OCI-LY1 (cell line): ENCODE data around the gene ITLN1.

Experiments
- H2AFZ ChIP-seq: fragments of 200-600 bp; sonication (generic), shearing (Covaris generic); 2 replicates; pipeline ENCODE4 v1.6.0; 2014; ENCODE audit warnings: antibody characterized with exemption, mild to moderate bottlenecking, low read length
- H3F3A ChIP-seq: fragments of 200-600 bp; sonication (generic), shearing (Covaris generic); 2 replicates; pipeline ENCODE4 v1.6.0; 2014; ENCODE audit warnings: mild to moderate bottlenecking, antibody characterized with exemption, low read length, moderate library complexity; ENCODE audit not compliant: insufficient read depth
- H3K27ac ChIP-seq: fragments of 200-600 bp; sonication (generic); 2 replicates; pipeline ENCODE4 v1.5.1; 2014; ENCODE audit warnings: low read length, mixed run types, mild to moderate bottlenecking, low read depth; ENCODE audit not compliant: poor library complexity, severe bottlenecking
- H3K27me3 ChIP-seq: fragments of 200-600 bp; sonication (generic); 2 replicates; pipeline ENCODE4 v1.6.0; 2014; ENCODE audit warnings: antibody characterized with exemption, mild to moderate bottlenecking, low read length, moderate library complexity; ENCODE audit not compliant: insufficient read depth
- H3K36me3 ChIP-seq: fragments of 200-600 bp; sonication (generic); 2 replicates; pipeline ENCODE4 v1.6.1; 2014; ENCODE audit warnings: mild to moderate bottlenecking, antibody characterized with exemption, low read length, moderate library complexity, mixed read lengths; ENCODE audit not compliant: insufficient read depth
- H3K4me1 ChIP-seq: fragments of 200-600 bp; sonication (generic); 2 replicates; pipeline ENCODE4 v1.5.1; 2014; ENCODE audit warnings: mild to moderate bottlenecking, low read length, moderate library complexity; ENCODE audit not compliant: insufficient read depth, severe bottlenecking
- H3K4me2 ChIP-seq: fragments of 200-600 bp; sonication (generic), shearing (Covaris generic); 2 replicates; pipeline ENCODE4 v1.6.1; 2014; ENCODE audit warnings: low read length
- H3K4me3 ChIP-seq: fragments of 200-600 bp; sonication (generic); 2 replicates; pipeline ENCODE4 v1.5.1; 2014; ENCODE audit warnings: low read length, low read depth, mild to moderate bottlenecking, mixed read lengths; ENCODE audit not compliant: poor library complexity, severe bottlenecking
- H3K79me2 ChIP-seq: fragments of 200-600 bp; shearing (Covaris generic); 2 replicates; pipeline ENCODE4 v1.6.1; 2016; ENCODE audit warnings: mixed run types, low read length, mixed read lengths; ENCODE audit not compliant: insufficient read depth
- H3K9ac ChIP-seq: fragments of 200-600 bp; sonication (generic), shearing (Covaris generic); 2 replicates; pipeline ENCODE4 v1.6.1; 2014; ENCODE audit warnings: mild to moderate bottlenecking, low read length, mixed read lengths
- H3K9me2 ChIP-seq: fragments of 200-600 bp; sonication (generic), shearing (Covaris generic); 2 replicates; pipeline ENCODE4 v1.6.1; 2014; ENCODE audit warnings: low read depth, mild to moderate bottlenecking, low read length, mixed read lengths
- H3K9me3 ChIP-seq: fragments of 200-600 bp; shearing (Covaris generic); 2 replicates; pipeline ENCODE4 v1.6.1; 2014; ENCODE audit warnings: low read length, mixed read lengths
- H4K20me1 ChIP-seq: fragments of 200-600 bp; sonication (generic), shearing (Covaris generic); 2 replicates; pipeline ENCODE4 v1.6.0; 2016; ENCODE audit warnings: mild to moderate bottlenecking, low read length; ENCODE audit not compliant: insufficient read depth
- EZH2 ChIP-seq: fragments of 200-600 bp; sonication (generic), shearing (Covaris generic); IDR thresholded peaks from 2 replicates; pipeline ENCODE4 v1.8.0; 2017; ENCODE audit warnings: borderline replicate concordance, mixed run types, mild to moderate bottlenecking, antibody characterized with exemption, low read length, moderate library complexity, mixed read lengths
- TF ChIP-seq, protein P1 (sequence below): fragments of 200-600 bp; sonication (generic), shearing (Covaris generic); IDR thresholded peaks from 2 replicates; pipeline ENCODE4 v1.5.1; 2017; ENCODE audit warnings: mild to moderate bottlenecking, antibody characterized with exemption, low read length, moderate library complexity, mixed read lengths

The ITLN1 gene

DNA sequence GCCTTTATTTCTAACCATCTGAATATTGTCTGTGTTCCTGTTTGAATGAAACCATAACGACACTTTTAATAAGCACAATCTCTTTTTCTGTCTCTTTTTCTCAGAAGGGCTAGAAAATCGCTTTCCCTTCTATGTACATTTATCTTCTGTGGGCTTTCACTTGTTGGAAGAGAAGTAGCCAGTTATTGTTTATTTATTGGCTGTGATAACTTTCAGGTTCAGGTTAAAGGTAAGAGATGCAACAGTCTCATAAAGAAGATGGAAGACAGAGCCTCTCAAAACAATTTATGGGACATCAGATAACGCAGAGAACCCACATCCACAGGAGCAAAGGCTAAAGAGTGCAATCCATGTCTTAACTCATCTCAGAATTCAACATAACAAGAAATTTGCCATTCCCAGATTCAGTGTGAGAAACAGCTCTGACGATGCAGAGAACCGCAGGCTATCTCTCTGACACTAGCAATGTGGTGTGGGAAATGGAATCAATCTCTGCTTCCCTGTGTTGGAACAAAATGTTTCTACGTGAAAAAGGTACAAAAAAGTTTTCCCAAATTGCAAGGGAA is 18.2 kb downstream of the ITLN1 start:
- Histone ChIP-seq H3K9me2 (no peaks in the 10 kb centered on the region), H3K4me1 (no peaks in the 10 kb centered on the region), H3K4me2 (no peak overlapping the region), H3K9ac (no peak overlapping the region), H3K27ac (no peak overlapping the region), H3K36me3 (no peaks in the 10 kb centered on the region), H2AFZ (no peak overlapping the region), H3F3A (no peaks in the 10 kb centered on the region), H3K27me3 (peaks cover 5% of the 10 kb centered on the region; the same call in 1 of the 2 replicates), H4K20me1 (no peaks in the 10 kb centered on the region), H3K9me3 (no peaks in the 10 kb centered on the region), H3K4me3 (no peak overlapping the region), H3K79me2 (no peaks in the 10 kb centered on the region)
- no peak for TF ChIP-seq EZH2
- TF ChIP-seq, protein P1, sequence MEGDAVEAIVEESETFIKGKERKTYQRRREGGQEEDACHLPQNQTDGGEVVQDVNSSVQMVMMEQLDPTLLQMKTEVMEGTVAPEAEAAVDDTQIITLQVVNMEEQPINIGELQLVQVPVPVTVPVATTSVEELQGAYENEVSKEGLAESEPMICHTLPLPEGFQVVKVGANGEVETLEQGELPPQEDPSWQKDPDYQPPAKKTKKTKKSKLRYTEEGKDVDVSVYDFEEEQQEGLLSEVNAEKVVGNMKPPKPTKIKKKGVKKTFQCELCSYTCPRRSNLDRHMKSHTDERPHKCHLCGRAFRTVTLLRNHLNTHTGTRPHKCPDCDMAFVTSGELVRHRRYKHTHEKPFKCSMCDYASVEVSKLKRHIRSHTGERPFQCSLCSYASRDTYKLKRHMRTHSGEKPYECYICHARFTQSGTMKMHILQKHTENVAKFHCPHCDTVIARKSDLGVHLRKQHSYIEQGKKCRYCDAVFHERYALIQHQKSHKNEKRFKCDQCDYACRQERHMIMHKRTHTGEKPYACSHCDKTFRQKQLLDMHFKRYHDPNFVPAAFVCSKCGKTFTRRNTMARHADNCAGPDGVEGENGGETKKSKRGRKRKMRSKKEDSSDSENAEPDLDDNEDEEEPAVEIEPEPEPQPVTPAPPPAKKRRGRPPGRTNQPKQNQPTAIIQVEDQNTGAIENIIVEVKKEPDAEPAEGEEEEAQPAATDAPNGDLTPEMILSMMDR: no peak

DNA sequence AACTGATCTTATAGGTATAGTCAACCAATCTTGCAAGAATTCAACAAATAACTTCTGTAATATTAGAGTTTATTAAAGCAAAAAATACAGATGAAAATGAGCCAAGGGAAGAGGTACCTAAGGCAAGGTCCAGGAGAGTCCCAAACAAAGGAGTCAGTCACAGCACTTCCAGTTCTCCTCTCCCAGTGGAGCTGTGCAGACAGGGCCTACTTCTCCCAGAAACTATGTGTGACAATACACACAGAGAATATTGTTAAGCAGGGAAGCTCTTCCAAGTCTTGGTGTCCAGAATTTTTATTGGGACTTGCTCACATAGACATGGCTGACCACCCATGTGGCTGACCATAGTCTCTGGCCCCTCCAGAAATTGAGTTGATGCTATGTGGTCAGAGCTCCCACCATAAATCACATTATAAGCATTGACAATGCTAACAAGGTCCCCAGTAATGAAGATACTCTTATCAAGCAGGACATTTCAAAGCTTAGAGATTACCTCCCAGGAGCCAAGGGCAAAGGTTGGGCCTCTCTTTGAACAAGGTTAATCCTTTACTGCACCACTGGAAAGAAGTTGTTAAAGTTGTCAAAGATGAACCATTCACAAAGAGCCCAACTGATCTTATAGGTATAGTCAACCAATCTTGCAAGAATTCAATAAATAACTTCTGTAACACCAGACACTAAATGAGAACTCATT is 18.8 kb downstream of the ITLN1 start:
- no peaks in the 10 kb centered on the region for H3K79me2 ChIP-seq
- H3K36me3 ChIP-seq: no peaks in the 10 kb centered on the region
- H3K9me2 ChIP-seq: no peaks in the 10 kb centered on the region
- no peak overlapping the region for H2AFZ ChIP-seq
- TF ChIP-seq EZH2: no peak
- TF ChIP-seq, protein P1: no peak
- no peak overlapping the region for H3K9ac ChIP-seq
- H3K4me3 ChIP-seq: no peak overlapping the region
- no peaks in the 10 kb centered on the region for H4K20me1 ChIP-seq
- H3K27me3 ChIP-seq: peaks cover 5% of the 10 kb centered on the region; the same call in 1 of the 2 replicates
- no peaks in the 10 kb centered on the region for H3K4me1 ChIP-seq
- no peak overlapping the region for H3K27ac ChIP-seq
- H3F3A ChIP-seq: no peaks in the 10 kb centered on the region
- no peak overlapping the region for H3K4me2 ChIP-seq
- no peaks in the 10 kb centered on the region for H3K9me3 ChIP-seq

DNA sequence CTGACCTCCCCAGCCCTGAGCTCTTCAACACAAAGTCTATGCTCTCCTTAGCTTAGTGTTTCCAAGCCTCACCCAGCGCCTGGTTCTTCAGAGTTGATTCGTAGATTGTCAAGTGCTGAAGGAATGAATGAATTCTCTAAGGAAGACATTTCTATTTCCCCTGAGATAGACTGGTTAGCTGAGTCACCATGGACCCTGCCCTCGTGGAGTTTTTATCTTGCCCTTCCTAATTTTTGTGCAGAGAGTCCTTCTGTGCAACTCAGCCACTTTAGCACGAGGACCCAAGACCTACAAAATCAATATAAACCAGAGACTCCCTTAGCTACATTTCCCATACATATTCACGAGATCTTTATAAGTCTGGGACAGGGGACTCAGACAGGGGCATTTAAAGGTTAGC is 19.6 kb downstream of the ITLN1 start:
- Histone ChIP-seq H3K27me3 (peaks cover 5% of the 10 kb centered on the region; the same call in 1 of the 2 replicates), H3K36me3 (no peaks in the 10 kb centered on the region), H2AFZ (no peak overlapping the region), H3F3A (no peaks in the 10 kb centered on the region), H3K9me2 (no peaks in the 10 kb centered on the region), H3K9ac (no peak overlapping the region), H3K4me3 (no peak overlapping the region), H3K79me2 (no peaks in the 10 kb centered on the region), H3K4me1 (no peaks in the 10 kb centered on the region), H4K20me1 (no peaks in the 10 kb centered on the region), H3K4me2 (no peak overlapping the region), H3K9me3 (no peaks in the 10 kb centered on the region), H3K27ac (no peak overlapping the region)
- TF ChIP-seq, protein P1: no peak
- TF ChIP-seq EZH2: no peak
